HG03558 (cell line): Measurements from ENCODE around the gene ZNF143.
"Not testable (repeated sequence)": the region's sequence is repeated elsewhere in the genome, so short reads cannot be mapped to it uniquely, and the experiment has no call there.

ENCODE experiments used
- ATAC-seq: cut with Tn5 transposase; IDR thresholded peaks from one replicate; pipeline ENCODE4 v1.9.1; 2021; ENCODE audit warnings: moderate number of reproducible peaks; ENCODE audit not compliant: unreplicated experiment; ENCODE audit errors: extremely low read depth

Gene ZNF143

DNA sequence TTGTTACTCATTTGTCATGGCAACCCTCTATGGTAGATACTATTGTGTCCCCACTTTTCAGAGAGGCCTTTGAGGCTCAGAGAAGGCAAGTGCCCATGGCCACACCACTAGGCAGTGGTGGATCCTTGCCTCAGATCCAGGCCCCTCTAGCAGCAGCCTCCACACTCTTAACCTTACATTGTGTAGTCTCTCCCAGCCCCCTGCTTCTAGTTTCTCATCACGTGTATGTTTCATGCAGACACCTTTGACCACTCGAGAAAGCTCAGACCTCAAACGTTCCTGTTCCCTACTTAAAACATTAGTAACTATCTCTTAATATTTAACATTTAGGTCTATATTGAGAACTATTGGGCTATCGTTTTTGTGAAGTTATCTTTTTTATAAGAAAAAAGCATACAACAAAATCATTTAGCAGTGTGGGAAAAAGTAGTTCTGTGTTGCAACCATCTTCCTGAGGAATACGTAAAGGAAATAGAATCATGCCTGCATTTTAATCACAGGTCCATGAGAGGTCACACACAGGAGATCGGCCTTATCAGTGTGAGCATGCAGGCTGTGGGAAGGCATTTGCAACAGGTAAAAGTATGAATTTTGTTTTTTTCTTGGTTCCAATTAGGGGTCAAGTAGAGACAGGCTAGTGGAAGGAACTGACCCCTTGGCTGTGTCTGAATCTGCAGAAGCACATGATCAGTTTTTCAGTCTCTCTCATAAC is 35.1 kb downstream of the ZNF143 start:
- ATAC-seq, result no peak

- ATAC-seq, result no peak
Measured at GRCh38 chr11:9498457-9499078, 37.8 kb downstream of the ZNF143 start.

GRCh38 chr11:9506489-9507276 is 45.9 kb downstream of the ZNF143 start:
- no peak for ATAC-seq

- no peak for ATAC-seq
Measured at GRCh38 chr11:9507277-9507580, 46.4 kb downstream of the ZNF143 start.

- no peak for ATAC-seq
Measured at GRCh38 chr11:9509041-9509440, 48.2 kb downstream of the ZNF143 start.

GRCh38 chr11:9512370-9513019 is 51.7 kb downstream of the ZNF143 start:
- no peak for ATAC-seq

DNA sequence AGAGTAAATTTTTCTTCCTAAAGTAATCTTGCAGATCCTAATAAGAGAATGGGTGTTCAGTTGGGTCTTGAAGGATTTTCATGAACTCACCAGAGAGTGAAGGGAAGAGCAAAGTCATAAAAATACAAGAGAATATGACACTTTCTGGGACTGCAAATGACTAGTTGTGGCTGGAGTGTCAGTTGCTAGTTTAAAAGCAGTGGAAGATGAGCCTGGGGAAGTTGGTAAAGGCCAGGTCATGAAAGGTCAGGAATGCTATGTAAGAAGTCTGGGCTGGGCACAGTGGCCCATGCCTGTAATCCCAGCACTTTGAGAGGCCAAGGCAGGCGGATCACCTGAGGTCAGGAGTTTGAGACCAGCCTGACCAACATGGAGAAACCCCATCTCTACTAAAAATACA is 53.8 kb downstream of the ZNF143 start:
- ATAC-seq, result not testable (repeated sequence)

DNA sequence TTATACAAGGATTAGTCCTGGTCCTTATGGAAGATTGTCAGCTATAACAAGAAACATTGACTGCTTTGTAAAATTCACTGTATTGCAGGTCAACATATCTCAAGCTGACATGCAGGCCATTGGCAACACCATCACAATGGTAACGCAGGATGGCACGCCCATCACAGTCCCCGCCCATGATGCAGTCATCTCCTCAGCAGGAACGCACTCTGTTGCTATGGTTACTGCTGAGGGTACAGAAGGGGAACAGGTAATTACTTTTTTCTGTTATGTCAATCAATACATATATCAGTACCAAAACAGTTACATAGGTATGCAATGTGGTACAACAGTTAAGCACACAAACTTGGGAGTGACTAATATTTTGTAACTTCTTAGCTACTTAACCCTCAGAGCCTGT is 55.3 kb downstream of the ZNF143 start:
- ATAC-seq, result no peak

- no peak for ATAC-seq
Measured at GRCh38 chr11:9518835-9519410, 58.1 kb downstream of the ZNF143 start.

- ATAC-seq, result no peak
Measured at GRCh38 chr11:9524001-9524400, 63.2 kb downstream of the ZNF143 start.

- no peak for ATAC-seq
Measured at GRCh38 chr11:9525116-9525515, 64.3 kb downstream of the ZNF143 start.

DNA sequence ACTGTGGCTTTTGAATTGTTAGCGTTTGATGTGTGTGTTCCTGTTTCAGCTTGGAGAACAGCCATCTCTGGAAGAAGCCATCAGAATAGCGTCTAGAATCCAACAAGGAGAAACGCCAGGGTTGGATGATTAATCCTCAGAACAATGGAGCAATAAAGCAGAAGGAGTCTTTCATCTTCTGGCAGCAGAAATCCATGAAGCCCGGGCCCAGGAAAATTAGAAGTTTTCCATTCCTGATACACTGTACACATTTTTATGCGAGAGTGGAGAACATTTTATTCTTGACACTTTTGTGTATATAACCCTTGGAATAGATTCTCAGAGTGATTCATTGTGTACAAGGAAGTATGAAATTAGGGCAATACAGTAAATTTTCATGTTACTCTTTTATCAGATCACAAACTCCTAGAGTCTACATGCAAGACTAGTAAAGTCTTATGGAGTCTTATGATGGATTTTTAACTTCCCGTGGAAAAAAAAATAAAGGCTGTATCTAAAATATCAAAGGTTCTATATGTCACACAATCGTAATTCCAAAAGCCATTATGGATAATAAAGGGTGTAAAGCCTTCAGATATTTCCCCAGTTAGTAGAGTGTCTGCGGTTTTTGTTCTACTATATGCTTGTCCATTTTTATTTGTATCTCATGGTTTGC is 66.8 kb downstream of the ZNF143 start:
- no peak for ATAC-seq

DNA sequence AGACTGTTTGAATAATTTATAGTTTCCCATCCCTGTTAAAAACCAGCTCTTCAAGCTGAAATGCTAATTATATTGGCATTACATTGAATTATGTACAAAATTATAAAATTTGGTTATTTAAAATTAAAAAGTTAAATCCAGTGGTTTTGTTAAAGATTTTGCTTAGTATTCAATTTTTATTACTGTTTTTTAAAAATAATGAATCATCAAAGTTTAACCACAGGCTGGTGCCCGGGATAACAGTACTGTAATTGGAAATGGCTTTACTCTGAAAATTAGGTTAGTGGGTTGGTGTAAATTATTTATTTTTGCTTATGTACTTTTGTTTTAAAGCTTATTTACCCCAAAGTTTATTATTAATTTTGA is 67.3 kb downstream of the ZNF143 start:
- no peak for ATAC-seq

GRCh38 chr11:9528573-9529333 is 67.9 kb downstream of the ZNF143 start:
- ATAC-seq, result no peak

- ATAC-seq, result no peak
Measured at GRCh38 chr11:9529334-9529650, 68.5 kb downstream of the ZNF143 start.

DNA sequence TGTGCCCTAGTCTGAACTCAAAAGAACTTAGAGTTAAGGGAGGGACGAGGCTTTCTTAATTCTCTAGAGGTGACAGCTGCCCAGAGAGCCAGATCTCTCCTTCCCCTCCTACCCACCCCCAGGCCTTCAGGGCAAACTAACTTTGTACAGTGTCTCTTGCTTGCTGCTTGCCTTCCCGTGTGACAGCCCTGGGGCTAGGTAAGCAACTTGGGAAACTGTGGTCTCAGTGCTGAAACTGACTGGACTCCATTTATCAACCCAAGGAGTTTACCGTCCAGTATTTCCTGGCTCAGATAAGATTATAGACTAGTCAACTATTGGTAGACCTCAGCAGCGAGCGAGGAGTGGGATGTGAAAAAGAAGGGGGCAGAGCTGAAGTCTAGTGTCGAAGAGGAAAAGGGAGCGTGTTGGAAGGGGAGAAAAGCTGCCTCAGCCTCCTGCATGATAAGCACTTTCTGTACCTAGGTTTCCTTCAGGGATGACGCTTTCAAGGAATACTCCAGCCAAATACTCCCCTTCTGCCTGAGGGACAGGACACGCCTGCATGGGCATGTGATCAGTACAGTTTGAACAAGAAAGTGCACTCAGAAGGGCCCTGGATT is 69.3 kb downstream of the ZNF143 start:
- ATAC-seq, result no peak

DNA sequence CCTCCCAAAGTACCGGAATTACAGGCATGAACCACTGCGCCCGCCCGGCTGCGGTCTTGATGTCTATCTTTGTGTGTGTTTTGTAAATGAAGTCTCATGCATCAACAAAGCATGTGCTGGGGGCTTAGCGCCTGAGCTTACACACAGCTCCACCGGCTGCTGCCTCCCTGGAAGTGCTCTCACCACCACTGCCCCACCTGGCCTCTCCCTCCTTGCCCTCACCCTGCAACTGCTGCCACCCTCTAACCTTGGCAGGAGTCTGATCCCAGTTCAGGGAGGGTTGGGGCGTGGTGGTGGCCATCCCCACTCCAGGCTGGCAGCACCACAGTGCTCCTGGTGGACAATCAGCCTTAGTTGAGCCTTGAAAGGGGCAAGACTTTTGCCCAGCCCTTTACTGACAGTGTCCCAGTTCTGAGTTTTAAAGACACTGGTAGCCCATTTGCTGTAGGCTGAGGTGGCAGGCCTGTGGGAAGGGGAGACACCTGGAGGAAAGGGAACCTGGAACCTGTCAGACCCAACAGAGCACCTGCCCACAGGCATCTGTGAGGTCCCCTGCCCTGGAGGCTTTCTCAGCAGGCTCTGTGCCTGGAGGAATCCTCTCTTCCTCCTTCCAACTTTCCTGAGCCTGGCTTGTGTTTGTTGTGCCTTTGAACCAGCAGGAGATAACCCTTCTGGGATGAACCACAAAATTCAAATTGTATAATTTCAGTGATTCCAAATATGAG is 70.3 kb downstream of the ZNF143 start:
- no peak for ATAC-seq

GRCh38 chr11:9533058-9533457 is 72.2 kb downstream of the ZNF143 start:
- ATAC-seq, result no peak
